ENCODE results near the gene ERVFRD-1.

DNA sequence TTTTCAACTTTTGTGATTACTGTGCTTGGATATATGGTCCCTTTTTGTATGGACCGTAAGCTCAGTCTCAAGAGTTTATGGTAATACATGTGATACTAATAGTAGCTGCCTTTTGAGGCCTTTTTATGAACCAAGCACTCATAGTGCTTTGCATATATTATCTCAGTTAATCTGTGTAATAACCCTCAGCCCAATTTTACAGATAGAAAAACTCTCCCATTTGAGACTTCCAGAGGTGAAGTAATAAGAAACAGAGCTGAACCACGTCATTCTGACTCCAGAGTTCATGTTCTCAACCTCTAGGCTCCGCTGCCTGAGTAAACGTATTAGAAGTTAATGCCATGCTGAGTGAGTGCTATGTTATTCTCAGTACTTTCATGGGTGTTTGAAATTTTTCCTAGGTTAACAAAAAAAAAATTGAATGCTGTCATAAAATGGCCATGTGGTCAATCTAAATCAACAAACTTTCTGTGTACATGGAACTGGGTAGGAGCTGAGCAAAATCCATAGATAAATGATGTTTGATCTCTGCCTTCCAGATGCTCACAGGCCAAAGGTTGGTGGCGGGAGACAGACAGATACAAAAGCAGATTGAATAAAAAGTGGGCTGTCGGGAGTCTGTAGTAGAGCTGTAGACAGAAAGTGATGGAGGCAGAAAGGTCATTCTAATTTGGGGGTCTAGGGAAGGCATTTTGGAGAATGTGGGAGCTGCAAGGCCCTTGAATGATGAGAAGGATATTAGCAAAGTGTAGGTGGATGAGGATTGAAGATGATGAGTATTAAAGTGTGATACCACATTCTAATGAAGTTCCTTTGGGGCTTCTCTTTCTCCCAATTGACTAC is 44.8 kb downstream of the ERVFRD-1 start:
- TF ChIP-seq, protein P1, sequence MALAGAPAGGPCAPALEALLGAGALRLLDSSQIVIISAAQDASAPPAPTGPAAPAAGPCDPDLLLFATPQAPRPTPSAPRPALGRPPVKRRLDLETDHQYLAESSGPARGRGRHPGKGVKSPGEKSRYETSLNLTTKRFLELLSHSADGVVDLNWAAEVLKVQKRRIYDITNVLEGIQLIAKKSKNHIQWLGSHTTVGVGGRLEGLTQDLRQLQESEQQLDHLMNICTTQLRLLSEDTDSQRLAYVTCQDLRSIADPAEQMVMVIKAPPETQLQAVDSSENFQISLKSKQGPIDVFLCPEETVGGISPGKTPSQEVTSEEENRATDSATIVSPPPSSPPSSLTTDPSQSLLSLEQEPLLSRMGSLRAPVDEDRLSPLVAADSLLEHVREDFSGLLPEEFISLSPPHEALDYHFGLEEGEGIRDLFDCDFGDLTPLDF (CRISPR knock-in tag; IDR thresholded peaks at IDR 0.05) = no peak
- TF ChIP-seq CREM (CRISPR knock-in tag; IDR thresholded peaks at IDR 0.05) (no peak), SOX15 (CRISPR knock-in tag; IDR thresholded peaks at IDR 0.05) (no peak), ZNF263 (CRISPR knock-in tag; IDR thresholded peaks at IDR 0.05; ENCODE audit: low read depth) (no peak), JUN (CRISPR knock-in tag; IDR thresholded peaks at IDR 0.05) (no peak), FOXJ3 (CRISPR knock-in tag; IDR thresholded peaks at IDR 0.05; ENCODE audit: borderline replicate concordance) (no peak), CBFB (CRISPR knock-in tag; IDR thresholded peaks at IDR 0.05; ENCODE audit: low read depth) (no peak)
- TF ChIP-seq, protein P2, sequence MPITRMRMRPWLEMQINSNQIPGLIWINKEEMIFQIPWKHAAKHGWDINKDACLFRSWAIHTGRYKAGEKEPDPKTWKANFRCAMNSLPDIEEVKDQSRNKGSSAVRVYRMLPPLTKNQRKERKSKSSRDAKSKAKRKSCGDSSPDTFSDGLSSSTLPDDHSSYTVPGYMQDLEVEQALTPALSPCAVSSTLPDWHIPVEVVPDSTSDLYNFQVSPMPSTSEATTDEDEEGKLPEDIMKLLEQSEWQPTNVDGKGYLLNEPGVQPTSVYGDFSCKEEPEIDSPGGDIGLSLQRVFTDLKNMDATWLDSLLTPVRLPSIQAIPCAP (CRISPR knock-in tag; IDR thresholded peaks at IDR 0.05) = no peak
- TF ChIP-seq, protein P3, sequence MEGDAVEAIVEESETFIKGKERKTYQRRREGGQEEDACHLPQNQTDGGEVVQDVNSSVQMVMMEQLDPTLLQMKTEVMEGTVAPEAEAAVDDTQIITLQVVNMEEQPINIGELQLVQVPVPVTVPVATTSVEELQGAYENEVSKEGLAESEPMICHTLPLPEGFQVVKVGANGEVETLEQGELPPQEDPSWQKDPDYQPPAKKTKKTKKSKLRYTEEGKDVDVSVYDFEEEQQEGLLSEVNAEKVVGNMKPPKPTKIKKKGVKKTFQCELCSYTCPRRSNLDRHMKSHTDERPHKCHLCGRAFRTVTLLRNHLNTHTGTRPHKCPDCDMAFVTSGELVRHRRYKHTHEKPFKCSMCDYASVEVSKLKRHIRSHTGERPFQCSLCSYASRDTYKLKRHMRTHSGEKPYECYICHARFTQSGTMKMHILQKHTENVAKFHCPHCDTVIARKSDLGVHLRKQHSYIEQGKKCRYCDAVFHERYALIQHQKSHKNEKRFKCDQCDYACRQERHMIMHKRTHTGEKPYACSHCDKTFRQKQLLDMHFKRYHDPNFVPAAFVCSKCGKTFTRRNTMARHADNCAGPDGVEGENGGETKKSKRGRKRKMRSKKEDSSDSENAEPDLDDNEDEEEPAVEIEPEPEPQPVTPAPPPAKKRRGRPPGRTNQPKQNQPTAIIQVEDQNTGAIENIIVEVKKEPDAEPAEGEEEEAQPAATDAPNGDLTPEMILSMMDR (IDR thresholded peaks at IDR 0.05) = no peak
- TF ChIP-seq, protein P4, sequence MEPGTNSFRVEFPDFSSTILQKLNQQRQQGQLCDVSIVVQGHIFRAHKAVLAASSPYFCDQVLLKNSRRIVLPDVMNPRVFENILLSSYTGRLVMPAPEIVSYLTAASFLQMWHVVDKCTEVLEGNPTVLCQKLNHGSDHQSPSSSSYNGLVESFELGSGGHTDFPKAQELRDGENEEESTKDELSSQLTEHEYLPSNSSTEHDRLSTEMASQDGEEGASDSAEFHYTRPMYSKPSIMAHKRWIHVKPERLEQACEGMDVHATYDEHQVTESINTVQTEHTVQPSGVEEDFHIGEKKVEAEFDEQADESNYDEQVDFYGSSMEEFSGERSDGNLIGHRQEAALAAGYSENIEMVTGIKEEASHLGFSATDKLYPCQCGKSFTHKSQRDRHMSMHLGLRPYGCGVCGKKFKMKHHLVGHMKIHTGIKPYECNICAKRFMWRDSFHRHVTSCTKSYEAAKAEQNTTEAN (CRISPR knock-in tag; IDR thresholded peaks at IDR 0.05) = no peak

Measured in WTC11 (cell line).